Endothelial cell of umbilical vein (primary cell): ENCODE results near the gene TTI1.

Experiments
- CTCF ChIP-seq, 2 donors: IDR thresholded peaks; 1 replicate in 1 of 2; 2 replicates in 1 of 2; pipeline ENCODE4 v1.5.1; 2011; ENCODE audit warnings: low read length in 2 of 2, mild to moderate bottlenecking in 2 of 2, moderate library complexity in 2 of 2, control low read depth in 1 of 2, inconsistent platforms in 1 of 2, low read depth in 1 of 2; ENCODE audit not compliant: insufficient read depth in 1 of 2; ENCODE audit errors: extremely low read depth in 1 of 2
- EZH2 ChIP-seq: IDR thresholded peaks from 2 replicates; pipeline ENCODE4 v1.6.1; 2012; ENCODE audit warnings: borderline replicate concordance, low read depth, mild to moderate bottlenecking, moderate library complexity, low read length, inconsistent platforms; ENCODE audit not compliant: severe bottlenecking
- FOS ChIP-seq: IDR thresholded peaks from 2 replicates; pipeline ENCODE4 v1.6.1; 2011; ENCODE audit warnings: mild to moderate bottlenecking, low read length, moderate library complexity, borderline replicate concordance; ENCODE audit not compliant: insufficient read depth
- POLR2A ChIP-seq: IDR thresholded peaks from 2 replicates; pipeline ENCODE4 v1.6.1; 2012; ENCODE audit warnings: low read depth, mild to moderate bottlenecking, control low read depth, low read length
- POLR2AphosphoS5 ChIP-seq: IDR thresholded peaks from 2 replicates; pipeline ENCODE4 v1.6.1; 2012; ENCODE audit warnings: low read depth, mild to moderate bottlenecking, control low read depth, low read length, moderate library complexity; ENCODE audit not compliant: insufficient read depth

GRCh38 chr20:38034961-38035360, 1.7 kb upstream of the TTI1 start:
- TF ChIP-seq CTCF (IDR thresholded peaks at IDR 0.05; ENCODE audit: extremely low read depth in 1 of 2, insufficient read depth in 1 of 2, low read depth in 1 of 2, low read length in 2 of 2) (no peak), POLR2AphosphoS5 (no peak), POLR2A (no peak), EZH2 (no peak), FOS (no peak)
